GF-D8 (cell line): ENCODE measurements around the gene SLC34A1.

ENCODE experiments used
- DNase-seq: peaks from one replicate; lab custom pipeline; 2025; lab: John Stamatoyannopoulos, UW

The SLC34A1 gene

GRCh38 chr5:177446200-177447065 lies 62.2 kb downstream of the SLC34A1 start, which contains the start of gene PRR7:
PRR7 (plus strand) TSS chr5:177446814; CDS start chr5:177455068, 8,254 bp downstream.
- DNase-seq, result peak; percentile 40

GRCh38 chr5:177447066-177447610 lies 62.9 kb downstream of the SLC34A1 start:
- peak; percentile 15 for DNase-seq

- DNase-seq, result peak; percentile 17
These were observed 63.5 kb downstream of the SLC34A1 start for GRCh38 chr5:177447611-177448243.
